H1 (cell line): Measurements from ENCODE around the gene COL26A1. TPM values are rescaled to one million over a fixed set of nuclear protein-coding genes. Genes with fewer than 3 reads are reported as not detected.

Experiments used
- CTCF ChIA-PET: fragments of 300-600 bp; sonication (Branson Sonifier 250); formaldehyde crosslinking; loops from one replicate; lab custom pipeline; 2021; ENCODE audit not compliant: partially characterized antibody; lab: Charles Lee
- POLR2A ChIA-PET: fragments of 300-600 bp; sonication (Branson Sonifier 250); formaldehyde crosslinking; loops from one replicate; lab custom pipeline; 2021; ENCODE audit warnings: inconsistent platforms; ENCODE audit not compliant: partially characterized antibody; lab: Charles Lee
- DNase-seq, 2 experiments: peaks; one replicate each; pipeline versions ENCODE4 v3.0.0 to v3.0.0-alpha.2; 2010 to 2022; ENCODE audit warnings: low spot score in 2 of 2, low read depth in 1 of 2, mixed read lengths in 1 of 2
- FAIRE-seq: peaks from 2 replicates; lab custom pipeline; 2011; peaks lifted over from hg19 to GRCh38; lab: Jason Lieb, UNC
- H2AFZ ChIP-seq: 2 replicates; pipeline ENCODE4 v1.8.1; 2012; ENCODE audit warnings: low read length, inconsistent platforms
- H2AK5ac ChIP-seq: 2 replicates; pipeline ENCODE4 v1.6.1; 2013; ENCODE audit warnings: low read depth, low read length
- H2BK120ac ChIP-seq: replicated peaks from 2 replicates; pipeline ENCODE3; 2013; ENCODE audit warnings: low read depth, low read length, inconsistent platforms
- H2BK12ac ChIP-seq: 2 replicates; pipeline ENCODE4 v1.6.1; 2013; ENCODE audit warnings: low read depth, low read length
- H2BK15ac ChIP-seq: 2 replicates; pipeline ENCODE4 v1.6.1; 2013; ENCODE audit warnings: low read length
- H2BK20ac ChIP-seq: 2 replicates; pipeline ENCODE4 v1.6.1; 2013; ENCODE audit warnings: low read length
- H2BK5ac ChIP-seq: 2 replicates; pipeline ENCODE4 v1.6.1; 2013; ENCODE audit warnings: low read depth, low read length
- H3K14ac ChIP-seq: 2 replicates; pipeline ENCODE4 v1.6.1; 2013; ENCODE audit warnings: inconsistent platforms; ENCODE audit not compliant: insufficient read length
- H3K18ac ChIP-seq: 2 replicates; pipeline ENCODE4 v1.6.1; 2013; ENCODE audit warnings: low read length; ENCODE audit errors: extremely low read depth
- H3K23ac ChIP-seq: 2 replicates; pipeline ENCODE4 v1.6.1; 2013; ENCODE audit warnings: inconsistent platforms; ENCODE audit not compliant: insufficient read length
- H3K23me2 ChIP-seq: 2 replicates; pipeline ENCODE4 v1.6.1; 2013; ENCODE audit warnings: low read depth, low read length
- H3K27ac ChIP-seq: 2 replicates; pipeline ENCODE4 v1.6.1; 2011; ENCODE audit warnings: low read depth, low read length, inconsistent platforms
- H3K27me3 ChIP-seq, 4 experiments: replicated peaks in 1 of 4; 1 replicate in 1 of 4; 2 replicates in 3 of 4; pipeline versions ENCODE4 v1.6.1 to v1.8.1; 2011 to 2013; ENCODE audit warnings: low read length in 3 of 4, mild to moderate bottlenecking in 3 of 4, inconsistent platforms in 2 of 4, mixed read lengths in 2 of 4, moderate library complexity in 1 of 4; ENCODE audit not compliant: control insufficient read depth in 3 of 4, insufficient read depth in 3 of 4; ENCODE audit errors: extremely low read depth in 1 of 4
- H3K36me3 ChIP-seq, 4 experiments: 2 replicates each; pipeline versions ENCODE4 v1.6.1 to v1.8.1; 2011 to 2013; ENCODE audit warnings: mild to moderate bottlenecking in 4 of 4, low read length in 3 of 4, moderate library complexity in 2 of 4, control low read depth in 1 of 4, inconsistent platforms in 1 of 4; ENCODE audit not compliant: insufficient read depth in 4 of 4, control insufficient read depth in 2 of 4
- H3K4ac ChIP-seq: replicated peaks from 2 replicates; pipeline ENCODE3; 2013; ENCODE audit warnings: low read length, low read depth, mixed read lengths, inconsistent platforms; ENCODE audit not compliant: insufficient read length
- H3K4me1 ChIP-seq, 4 experiments: replicated peaks in 1 of 4; 1 replicate in 1 of 4; 2 replicates in 3 of 4; pipeline versions ENCODE4 v1.6.1 to v1.8.1; 2011 to 2013; ENCODE audit warnings: low read length in 3 of 4, inconsistent platforms in 2 of 4, mixed read lengths in 1 of 4; ENCODE audit not compliant: insufficient read depth in 4 of 4, control insufficient read depth in 3 of 4
- H3K4me2 ChIP-seq, 2 experiments: 2 replicates each; pipeline versions ENCODE4 v1.6.1 to v1.8.1; 2011 to 2013; ENCODE audit warnings: low read depth in 2 of 2, low read length in 2 of 2, control low read depth in 1 of 2, inconsistent platforms in 1 of 2, mild to moderate bottlenecking in 1 of 2; ENCODE audit not compliant: insufficient read depth in 1 of 2
- H3K4me3 ChIP-seq, 4 experiments: fragments of 200-600, 300-600 bp in 1 of 4; sonication (generic), shearing (Covaris generic), sonication (Bioruptor Twin) in 1 of 4; 2 replicates each; pipeline versions ENCODE4 v1.5.1 to v1.8.1; 2011 to 2016; ENCODE audit warnings: low read length in 4 of 4, low read depth in 3 of 4, control low read depth in 2 of 4, inconsistent platforms in 2 of 4, mild to moderate bottlenecking in 2 of 4, mixed read lengths in 1 of 4, moderate library complexity in 1 of 4; ENCODE audit not compliant: insufficient read depth in 2 of 4; ENCODE audit errors: extremely low read depth in 1 of 4
- H3K56ac ChIP-seq: replicated peaks from 2 replicates; pipeline ENCODE3; 2013; ENCODE audit warnings: low read depth, mild to moderate bottlenecking, mixed read lengths, low read length, inconsistent platforms; ENCODE audit not compliant: insufficient read length
- H3K79me1 ChIP-seq: 2 replicates; pipeline ENCODE4 v1.6.1; 2013; ENCODE audit warnings: low read depth, low read length, control low read depth
- H3K79me2 ChIP-seq, 2 experiments: 2 replicates each; pipeline versions ENCODE4 v1.6.1 to v1.8.1; 2012 to 2013; ENCODE audit warnings: low read length in 2 of 2, mild to moderate bottlenecking in 2 of 2, inconsistent platforms in 1 of 2; ENCODE audit not compliant: insufficient read depth in 2 of 2, control insufficient read depth in 1 of 2
- H3K9ac ChIP-seq, 4 experiments: replicated peaks in 1 of 4; 1 replicate in 1 of 4; 2 replicates in 3 of 4; pipeline versions ENCODE4 v1.6.1 to v1.8.1; 2011 to 2013; ENCODE audit warnings: low read depth in 3 of 4, low read length in 3 of 4, control low read depth in 2 of 4, mild to moderate bottlenecking in 2 of 4, moderate library complexity in 2 of 4, inconsistent platforms in 1 of 4; ENCODE audit errors: extremely low read depth in 1 of 4
- H3K9me3 ChIP-seq, 2 experiments: 2 replicates each; pipeline versions ENCODE4 v1.6.1 to v1.8.1; 2012 to 2013; ENCODE audit warnings: mild to moderate bottlenecking in 2 of 2, moderate library complexity in 2 of 2, control low read depth in 1 of 2, inconsistent platforms in 1 of 2, low read depth in 1 of 2, low read length in 1 of 2, mixed read lengths in 1 of 2; ENCODE audit not compliant: insufficient read depth in 2 of 2
- H4K20me1 ChIP-seq, 2 experiments: replicated peaks in 1 of 2; 2 replicates each; pipeline versions ENCODE3 to v1.8.1; 2011 to 2013; ENCODE audit warnings: inconsistent platforms in 2 of 2, low read length in 2 of 2, mild to moderate bottlenecking in 1 of 2; ENCODE audit not compliant: insufficient read depth in 2 of 2, control insufficient read depth in 1 of 2
- H4K5ac ChIP-seq: 2 replicates; pipeline ENCODE4 v1.6.1; 2013; ENCODE audit warnings: low read length, low read depth, mixed read lengths, inconsistent platforms; ENCODE audit not compliant: insufficient read length
- H4K8ac ChIP-seq: 2 replicates; pipeline ENCODE4 v1.8.0; 2013; ENCODE audit warnings: mild to moderate bottlenecking, moderate library complexity, low read length, inconsistent platforms; ENCODE audit not compliant: insufficient read depth; ENCODE audit errors: extremely low read depth
- H4K91ac ChIP-seq: replicated peaks from 2 replicates; pipeline ENCODE3; 2013; ENCODE audit warnings: low read length, mixed read lengths, inconsistent platforms; ENCODE audit not compliant: insufficient read length
- CEBPB ChIP-seq: IDR thresholded peaks from 2 replicates; pipeline ENCODE4 v1.6.1; 2012; ENCODE audit warnings: low read depth, low read length
- CHD1 ChIP-seq: IDR thresholded peaks from 2 replicates; pipeline ENCODE4 v1.6.1; 2012; ENCODE audit warnings: low read depth, low read length, improper control_type of control experiment
- HDAC6 ChIP-seq: IDR thresholded peaks from one replicate; pipeline ENCODE4 v1.7.1; 2012; ENCODE audit warnings: low read depth, mild to moderate bottlenecking, inconsistent platforms, low read length, moderate library complexity
- RNF2 ChIP-seq: fragments of 200-900, 300-1000 bp; sonication (generic); IDR thresholded peaks from 2 replicates; pipeline ENCODE4 v1.7.1; 2016; ENCODE audit warnings: borderline replicate concordance, low read depth, mild to moderate bottlenecking, antibody characterized with exemption, low read length; ENCODE audit not compliant: poor library complexity, severe bottlenecking; ENCODE audit errors: missing control alignments
- WGBS, 2 experiments: shearing (Covaris generic) in 1 of 2; methylation state at CpG; one replicate each; pipeline versions ENCODE4 v1.1.6 to v1.1.7; 2013 to 2015; ENCODE audit warnings: low lambda C conversion rate in 2 of 2, mixed read lengths in 2 of 2, inconsistent platforms in 1 of 2, low coverage in 1 of 2, missing lambda C conversion rate in 1 of 2; ENCODE audit not compliant: insufficient replicate concordance in 2 of 2, insufficient coverage in 1 of 2, insufficient read length in 1 of 2; ENCODE audit errors: extremely low coverage in 1 of 2, missing lambda C conversion rate in 1 of 2; 5-methylcytosine and 5-hydroxymethylcytosine counted together
- polyA plus RNA-seq, 7 experiments: library from polyadenylated mRNA; depleted of rRNA in 3 of 7; stranded (reverse) in 5 of 7; unstranded in 2 of 7; fragments of >200 nt in 5 of 7; fragments of 200-250 nt in 2 of 7; gene quantifications; 1 replicate in 5 of 7; 2 replicates in 1 of 7; 4 replicates in 1 of 7; pipeline versions ENCODE4 v1.2.1 to v1.2.3, GENCODE V29; 2011 to 2013; ENCODE audit warnings: missing spikeins in 2 of 7, mixed read lengths in 2 of 7
- total RNA-seq: library from RNA; stranded (reverse); fragmentation: NEBNext Ultra II Directional; extraction: Animal tissue kit (Norgen Biotek cat#: 25700); gene quantifications from 2 replicates; pipeline ENCODE4 v1.2.1, GENCODE V29; 2021
- TF ChIP-seq, protein P1 (sequence below), 3 experiments: IDR thresholded peaks; 1 replicate in 2 of 3; 2 replicates in 1 of 3; pipeline versions ENCODE4 v1.5.1 to v1.6.1; 2011; ENCODE audit warnings: low read length in 3 of 3, mild to moderate bottlenecking in 3 of 3, inconsistent platforms in 2 of 3, low read depth in 1 of 3, moderate library complexity in 1 of 3; ENCODE audit not compliant: insufficient read depth in 1 of 3; ENCODE audit errors: control extremely low read depth in 1 of 3

The COL26A1 gene
- total and polyA plus RNA-seq, 2 of the 8 experiments (the other 6 are each of a cell fraction or from before 2014, with no cell fraction given): 51.1 to 68.8 TPM

DNA sequence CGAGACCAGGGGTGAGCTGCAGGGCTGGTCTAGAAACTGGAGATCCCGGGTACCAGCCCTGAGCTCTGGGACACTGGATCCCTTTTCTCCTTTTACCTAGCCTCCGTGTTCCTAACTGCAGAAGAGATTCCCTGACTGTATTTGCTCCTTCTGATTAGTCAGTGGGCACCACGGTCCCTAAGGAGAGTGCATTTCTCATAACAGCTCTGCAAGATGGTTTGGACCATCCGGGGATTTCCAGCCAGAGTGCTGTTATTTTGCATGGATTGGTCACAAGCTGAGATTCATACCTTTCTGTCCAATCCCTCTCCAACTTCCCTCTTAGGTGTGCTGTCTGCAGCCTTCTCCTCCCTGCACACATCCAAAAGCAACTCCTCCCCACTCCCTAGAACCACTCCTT, 143.9 kb downstream of the COL26A1 start:
- no peak overlapping the region for H3K4me2 ChIP-seq
- no peak overlapping the region for H2AFZ ChIP-seq
- no peak overlapping the region for H2BK12ac ChIP-seq
- no peaks in the 10 kb centered on the region for H3K79me1 ChIP-seq
- no peak overlapping the region for H3K18ac ChIP-seq
- no peak overlapping the region for H2BK120ac ChIP-seq
- H4K91ac ChIP-seq: no peak overlapping the region
- 80% methylated on average over 5 of the region's 5 CpGs; no CpG with 5 or more reads in 1 of the 2 experiments for WGBS, 2 experiments
- no peak overlapping the region for H2BK5ac ChIP-seq
- no peak overlapping the region for H3K56ac ChIP-seq
- H3K27ac ChIP-seq: no peak overlapping the region
- FAIRE-seq (no peak), DNase-seq (no peak)
- no peak overlapping the region for H4K5ac ChIP-seq
- POLR2A ChIA-PET: interaction anchor here (0.6 to 1.9 kb wide), 6 partner anchors 9 to 201 kb away, joined by 3 to 4 read pairs (median 3); no protein-coding TSS in a partner anchor
- peaks cover 2 to 17% (median 7%) of the 10 kb centered on the region in 4 experiments for H3K4me1 ChIP-seq
- H2BK20ac ChIP-seq: no peak overlapping the region
- no peaks in the 10 kb centered on the region for H3K36me3 ChIP-seq
- no peak overlapping the region for H4K8ac ChIP-seq
- no peak overlapping the region for H3K9ac ChIP-seq
- no peak overlapping the region for H2AK5ac ChIP-seq
- peaks cover 0 to 7% of the 10 kb centered on the region in 2 experiments for H4K20me1 ChIP-seq
- no peak overlapping the region for H3K23ac ChIP-seq
- H3K4ac ChIP-seq: no peak overlapping the region
- H3K14ac ChIP-seq: no peak overlapping the region
- peaks cover 2% of the 10 kb centered on the region; the same call in 1 of the 2 replicates for H3K23me2 ChIP-seq
- H3K27me3 ChIP-seq: no peaks in the 10 kb centered on the region
- H3K79me2 ChIP-seq: no peaks in the 10 kb centered on the region
- H3K4me3 ChIP-seq: no peak overlapping the region
- CTCF ChIA-PET: interaction anchor here (0.7 to 6.5 kb wide), 18 partner anchors 11 to 272 kb away, joined by 3 to 70 read pairs (median 4); partner anchors contain the start of genes COL26A1 and IFT22
- no peak overlapping the region for H2BK15ac ChIP-seq
- H3K9me3 ChIP-seq: no peaks in the 10 kb centered on the region
- TF ChIP-seq HDAC6 (no peak), CHD1 (no peak), RNF2 (no peak), CEBPB (no peak)
- TF ChIP-seq, protein P1, sequence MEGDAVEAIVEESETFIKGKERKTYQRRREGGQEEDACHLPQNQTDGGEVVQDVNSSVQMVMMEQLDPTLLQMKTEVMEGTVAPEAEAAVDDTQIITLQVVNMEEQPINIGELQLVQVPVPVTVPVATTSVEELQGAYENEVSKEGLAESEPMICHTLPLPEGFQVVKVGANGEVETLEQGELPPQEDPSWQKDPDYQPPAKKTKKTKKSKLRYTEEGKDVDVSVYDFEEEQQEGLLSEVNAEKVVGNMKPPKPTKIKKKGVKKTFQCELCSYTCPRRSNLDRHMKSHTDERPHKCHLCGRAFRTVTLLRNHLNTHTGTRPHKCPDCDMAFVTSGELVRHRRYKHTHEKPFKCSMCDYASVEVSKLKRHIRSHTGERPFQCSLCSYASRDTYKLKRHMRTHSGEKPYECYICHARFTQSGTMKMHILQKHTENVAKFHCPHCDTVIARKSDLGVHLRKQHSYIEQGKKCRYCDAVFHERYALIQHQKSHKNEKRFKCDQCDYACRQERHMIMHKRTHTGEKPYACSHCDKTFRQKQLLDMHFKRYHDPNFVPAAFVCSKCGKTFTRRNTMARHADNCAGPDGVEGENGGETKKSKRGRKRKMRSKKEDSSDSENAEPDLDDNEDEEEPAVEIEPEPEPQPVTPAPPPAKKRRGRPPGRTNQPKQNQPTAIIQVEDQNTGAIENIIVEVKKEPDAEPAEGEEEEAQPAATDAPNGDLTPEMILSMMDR (IDR thresholded peaks at IDR 0.05; ENCODE audit: control extremely low read depth in 1 of 3, insufficient read depth in 1 of 3, low read depth in 1 of 3, low read length in 3 of 3): no peak
- TF ChIP-seq, all 59 proteins: peak for 0
